ENCODE measurements around the gene OR51B5. TPM values are rescaled to one million over a fixed set of nuclear protein-coding genes. Genes with fewer than 3 reads are reported as not detected.
"Not testable (repeated sequence)": the region's sequence is repeated elsewhere in the genome, so short reads cannot be mapped to it uniquely, and the experiment has no call there.

The OR51B5 gene
- total and polyA plus RNA-seq, 2 of the 13 experiments (the other 11 are each of a cell fraction or from before 2014, with no cell fraction given) = 0.16 to 0.18 TPM

DNA sequence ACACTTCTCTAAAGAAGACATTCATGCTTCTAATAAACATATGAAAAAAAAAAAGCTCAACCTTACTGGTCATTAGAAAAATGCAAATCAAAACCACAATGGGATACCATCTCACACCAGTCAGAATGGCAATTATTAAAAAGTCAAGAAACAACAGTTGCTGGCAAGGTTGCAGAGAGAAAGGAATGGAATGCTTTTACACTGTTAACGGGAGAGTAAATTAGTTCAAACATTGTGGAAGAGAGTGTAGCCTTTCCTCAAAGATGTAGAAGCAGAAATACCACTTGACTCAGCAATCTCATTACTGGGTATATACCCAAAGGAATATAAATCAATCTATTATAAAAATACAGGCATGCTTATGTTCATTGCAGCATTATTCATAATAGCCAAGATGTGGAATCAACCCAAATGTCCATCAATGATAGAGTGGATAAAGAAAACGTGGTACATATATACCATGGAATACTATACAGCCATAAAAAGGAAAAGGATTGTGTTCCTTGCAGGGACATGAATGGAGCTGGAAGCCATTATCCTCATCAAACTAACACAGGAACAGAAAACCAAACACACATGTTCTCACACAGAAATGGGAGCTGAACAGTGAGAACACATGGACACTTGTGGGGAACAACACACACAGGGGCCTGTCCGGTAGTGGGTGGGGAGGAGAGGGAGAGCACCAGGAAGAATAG, 29.8 kb downstream of the OR51B5 start:
- not testable (repeated sequence) for H3K9ac ChIP-seq (ENCODE audit: insufficient read depth, low read depth, low read length)

GRCh38 chr11:5310423-5310822, 32.9 kb downstream of the OR51B5 start:
- no peaks in the 10 kb centered on the region for H4K20me1 ChIP-seq (ENCODE audit: insufficient read depth, low read length)
- CTCF ChIA-PET (ENCODE audit: low intra/inter-chr PET ratio, low total read pairs) = no interaction called here
- TF ChIP-seq ELF3 (CRISPR knock-in tag; IDR thresholded peaks at IDR 0.05) (no peak), RFX3 (CRISPR knock-in tag; IDR thresholded peaks at IDR 0.05) (no peak), EED (CRISPR knock-in tag; IDR thresholded peaks at IDR 0.05) (no peak), IRF1 (CRISPR knock-in tag; IDR thresholded peaks at IDR 0.05; ENCODE audit: low read depth) (no peak)
- TF ChIP-seq, protein P1, sequence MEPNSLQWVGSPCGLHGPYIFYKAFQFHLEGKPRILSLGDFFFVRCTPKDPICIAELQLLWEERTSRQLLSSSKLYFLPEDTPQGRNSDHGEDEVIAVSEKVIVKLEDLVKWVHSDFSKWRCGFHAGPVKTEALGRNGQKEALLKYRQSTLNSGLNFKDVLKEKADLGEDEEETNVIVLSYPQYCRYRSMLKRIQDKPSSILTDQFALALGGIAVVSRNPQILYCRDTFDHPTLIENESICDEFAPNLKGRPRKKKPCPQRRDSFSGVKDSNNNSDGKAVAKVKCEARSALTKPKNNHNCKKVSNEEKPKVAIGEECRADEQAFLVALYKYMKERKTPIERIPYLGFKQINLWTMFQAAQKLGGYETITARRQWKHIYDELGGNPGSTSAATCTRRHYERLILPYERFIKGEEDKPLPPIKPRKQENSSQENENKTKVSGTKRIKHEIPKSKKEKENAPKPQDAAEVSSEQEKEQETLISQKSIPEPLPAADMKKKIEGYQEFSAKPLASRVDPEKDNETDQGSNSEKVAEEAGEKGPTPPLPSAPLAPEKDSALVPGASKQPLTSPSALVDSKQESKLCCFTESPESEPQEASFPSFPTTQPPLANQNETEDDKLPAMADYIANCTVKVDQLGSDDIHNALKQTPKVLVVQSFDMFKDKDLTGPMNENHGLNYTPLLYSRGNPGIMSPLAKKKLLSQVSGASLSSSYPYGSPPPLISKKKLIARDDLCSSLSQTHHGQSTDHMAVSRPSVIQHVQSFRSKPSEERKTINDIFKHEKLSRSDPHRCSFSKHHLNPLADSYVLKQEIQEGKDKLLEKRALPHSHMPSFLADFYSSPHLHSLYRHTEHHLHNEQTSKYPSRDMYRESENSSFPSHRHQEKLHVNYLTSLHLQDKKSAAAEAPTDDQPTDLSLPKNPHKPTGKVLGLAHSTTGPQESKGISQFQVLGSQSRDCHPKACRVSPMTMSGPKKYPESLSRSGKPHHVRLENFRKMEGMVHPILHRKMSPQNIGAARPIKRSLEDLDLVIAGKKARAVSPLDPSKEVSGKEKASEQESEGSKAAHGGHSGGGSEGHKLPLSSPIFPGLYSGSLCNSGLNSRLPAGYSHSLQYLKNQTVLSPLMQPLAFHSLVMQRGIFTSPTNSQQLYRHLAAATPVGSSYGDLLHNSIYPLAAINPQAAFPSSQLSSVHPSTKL (CRISPR knock-in tag; IDR thresholded peaks at IDR 0.05) = no peak

More for the DNA sequence above, 29.8 kb downstream of the OR51B5 start:
- H3K4me3 ChIP-seq (replicated peaks in 1 of 3; ENCODE audit: insufficient read depth in 1 of 3, low read depth in 2 of 3, low read length in 3 of 3); CTCF ChIA-PET (ENCODE audit: low intra/inter-chr PET ratio, low total read pairs); intact Hi-C loops (cut with micrococcal nuclease; ENCODE audit: unreplicated experiment); H2AFZ ChIP-seq (ENCODE audit: low read length); in situ Hi-C loops (cut with HindIII; ENCODE audit: extremely low pct_ligation_motif_present, low pct_unique_long_range_greater_than_20kb); ATAC-seq; H3K27me3 ChIP-seq (ENCODE audit: control insufficient read depth in 1 of 2, insufficient read depth in 2 of 2, low read length in 2 of 2); H4K20me1 ChIP-seq (ENCODE audit: insufficient read depth, low read length); DNase-seq (ENCODE audit: low spot score); H3K9me3 ChIP-seq (ENCODE audit: low read length); H3K4me1 ChIP-seq (ENCODE audit: insufficient read depth, low read length); BruUV-seq (replicated peaks); H3K79me2 ChIP-seq (ENCODE audit: insufficient read depth, low read length); H3K4me2 ChIP-seq (ENCODE audit: low read depth, low read length); H3K27ac ChIP-seq (ENCODE audit: extremely low read length, insufficient read depth, low read length); H3K36me3 ChIP-seq (replicated peaks in 1 of 2; ENCODE audit: control insufficient read depth in 1 of 2, insufficient read depth in 2 of 2, low read length in 2 of 2); POLR2A ChIA-PET; FAIRE-seq: not testable (repeated sequence)
- peak; percentile 32; the same call in 1 of the 2 replicates for TF ChIP-seq MNT (IDR thresholded peaks at IDR 0.05)
- WGBS (ENCODE audit: low lambda C conversion rate) = 0% methylated on average over 3 of the region's 3 CpGs

More at GRCh38 chr11:5310423-5310822, 32.9 kb downstream of the OR51B5 start:
- Histone ChIP-seq H3K4me3 (replicated peaks in 1 of 3; ENCODE audit: insufficient read depth in 1 of 3, low read depth in 2 of 3, low read length in 3 of 3) (no peak overlapping the region), H3K27ac (ENCODE audit: extremely low read length, insufficient read depth, low read length) (no peak overlapping the region), H3K4me1 (ENCODE audit: insufficient read depth, low read length) (no peaks in the 10 kb centered on the region), H3K79me2 (ENCODE audit: insufficient read depth, low read length) (no peaks in the 10 kb centered on the region), H3K27me3 (ENCODE audit: control insufficient read depth in 1 of 2, insufficient read depth in 2 of 2, low read length in 2 of 2) (peaks cover 0 to 4% of the 10 kb centered on the region in 2 experiments; a peak in 2 of 5 replicates), H3K9ac (ENCODE audit: insufficient read depth, low read depth, low read length) (no peak overlapping the region), H3K9me3 (ENCODE audit: low read length) (no peaks in the 10 kb centered on the region), H2AFZ (ENCODE audit: low read length) (no peak overlapping the region), H3K4me2 (ENCODE audit: low read depth, low read length) (no peak overlapping the region), H3K36me3 (replicated peaks in 1 of 2; ENCODE audit: control insufficient read depth in 1 of 2, insufficient read depth in 2 of 2, low read length in 2 of 2) (no peaks in the 10 kb centered on the region)
- POLR2A ChIA-PET = no interaction called here
- ATAC-seq (no peak), FAIRE-seq (no peak), DNase-seq (ENCODE audit: low spot score) (no peak)
- BruUV-seq (replicated peaks) = no TSS peak
- WGBS (ENCODE audit: low lambda C conversion rate) = 30% methylated on average over 1 of the region's 1 CpG
- intact Hi-C loops (cut with micrococcal nuclease; ENCODE audit: unreplicated experiment) (no loop called here), in situ Hi-C loops (cut with HindIII; ENCODE audit: extremely low pct_ligation_motif_present, low pct_unique_long_range_greater_than_20kb) (no loop called here)

Data from HepG2 (cell line).